ENCODE data around the gene C22orf39.

C22orf39 gene

DNA sequence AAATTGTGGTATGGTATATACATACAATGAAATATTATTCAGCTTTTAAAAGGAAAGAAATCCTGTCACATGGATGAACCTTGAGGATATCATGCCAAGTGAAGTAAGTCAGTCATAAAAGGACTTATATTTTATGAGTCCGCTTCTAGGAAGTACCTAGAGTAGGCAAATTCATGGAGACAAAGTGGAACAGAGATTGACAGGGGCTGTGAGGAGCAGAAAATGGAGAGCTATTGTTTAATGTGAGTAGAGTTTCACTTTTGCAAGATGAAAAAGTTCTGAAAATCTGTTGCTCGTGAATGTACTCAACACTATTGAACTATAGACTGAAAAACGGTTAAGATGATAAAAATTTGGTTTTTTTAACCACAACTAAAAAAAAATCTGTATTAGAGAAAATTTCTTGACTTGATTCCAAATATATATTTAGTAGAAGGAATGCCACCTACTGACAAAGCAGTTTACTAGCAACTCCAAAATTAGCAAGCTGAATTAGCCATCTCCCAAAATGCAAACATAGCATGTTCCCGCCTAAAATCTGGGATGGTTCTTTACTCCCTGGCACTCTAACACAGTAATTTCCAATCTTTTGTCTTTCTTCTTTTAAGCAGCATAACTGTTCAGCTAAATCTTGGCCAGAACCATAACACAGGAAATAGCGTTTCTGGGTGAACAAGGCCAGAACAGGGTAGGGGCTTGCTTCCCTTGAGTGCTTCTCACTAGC is 30.0 kb upstream of the C22orf39 start:
- no peak for DNase-seq (ENCODE audit: low read depth in 2 of 2)

DNA sequence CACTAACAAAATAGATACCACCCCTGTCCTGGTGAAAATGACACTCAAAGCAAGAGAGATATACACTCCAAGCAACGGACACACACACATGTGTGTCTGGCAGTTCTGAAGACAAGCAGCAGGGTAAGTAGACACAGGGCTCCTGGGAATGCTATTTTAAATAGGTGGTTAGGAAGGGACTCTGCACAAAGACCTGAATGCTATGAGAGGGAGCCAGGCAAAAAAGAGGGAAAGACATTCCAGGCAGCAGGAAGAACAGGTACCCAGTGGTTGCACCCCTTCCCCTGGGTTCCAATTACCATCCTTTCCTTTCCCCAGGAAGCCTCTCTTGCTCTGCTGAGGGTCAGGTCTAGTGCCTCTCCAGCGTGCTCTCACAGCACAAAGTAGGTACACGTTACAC is 28.5 kb upstream of the C22orf39 start:
- DNase-seq (ENCODE audit: low read depth in 2 of 2): no peak

DNA sequence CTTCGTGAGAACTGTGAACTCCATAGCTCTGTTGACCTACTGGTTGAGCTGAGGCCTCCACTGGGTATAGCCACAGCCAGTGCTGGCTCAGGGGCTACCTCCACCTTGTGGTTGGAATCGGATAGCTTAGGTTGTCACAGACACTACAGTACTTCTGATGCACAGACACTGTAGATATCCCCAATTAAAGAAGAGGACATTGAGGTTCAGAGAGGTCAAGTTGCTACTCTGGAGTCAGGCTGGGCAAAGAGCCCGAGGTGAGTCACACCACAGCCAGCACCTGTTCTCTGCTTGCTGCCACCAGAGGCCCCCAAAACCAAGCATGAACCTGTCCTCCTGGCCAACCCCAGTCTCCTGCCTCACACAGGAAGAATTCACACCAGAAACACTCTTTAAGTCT is 26.1 kb upstream of the C22orf39 start:
- DNase-seq (ENCODE audit: low read depth in 2 of 2): no peak

DNA sequence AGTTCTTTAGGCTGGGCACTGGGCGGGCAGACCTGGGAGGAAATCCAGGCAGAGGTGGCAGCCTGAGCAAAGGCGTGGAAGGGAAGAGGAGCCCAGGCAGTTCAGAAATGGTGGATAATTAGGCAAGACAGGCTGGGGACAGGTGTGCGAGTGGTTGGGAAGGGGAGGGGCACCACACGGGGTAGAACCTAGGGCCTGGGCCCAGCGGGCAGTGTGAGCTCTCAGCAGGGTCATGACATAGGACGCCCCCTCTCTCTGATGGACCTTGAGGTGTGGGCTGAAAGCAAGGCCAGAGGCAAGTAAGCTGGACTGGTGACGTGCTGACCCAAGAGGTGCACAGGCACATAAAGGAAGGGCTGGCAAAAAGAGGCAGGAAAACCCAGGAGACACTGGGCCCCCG is 24.7 kb upstream of the C22orf39 start:
- no peak for DNase-seq (ENCODE audit: low read depth in 2 of 2)

DNA sequence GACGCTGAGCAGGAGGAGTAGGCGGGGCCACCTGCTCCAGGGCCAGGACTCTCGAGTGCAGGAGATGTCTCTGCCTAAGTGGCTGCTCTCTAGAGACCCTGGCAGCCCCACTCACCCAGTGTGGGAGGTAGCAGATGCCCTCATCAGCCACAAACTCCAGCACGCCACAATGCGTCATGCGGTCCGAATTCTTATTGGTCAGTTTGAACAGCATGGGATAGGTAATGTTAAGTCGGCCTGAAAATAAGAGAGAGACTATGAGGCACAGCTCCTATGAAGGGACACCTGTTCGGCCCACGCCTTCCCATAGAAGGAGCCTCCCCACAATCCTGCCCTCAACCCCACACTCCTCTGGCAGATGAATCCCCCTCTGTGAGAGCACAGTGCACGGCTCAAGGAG is 24.1 kb upstream of the C22orf39 start:
- no peak for DNase-seq (ENCODE audit: low read depth in 2 of 2)

DNA sequence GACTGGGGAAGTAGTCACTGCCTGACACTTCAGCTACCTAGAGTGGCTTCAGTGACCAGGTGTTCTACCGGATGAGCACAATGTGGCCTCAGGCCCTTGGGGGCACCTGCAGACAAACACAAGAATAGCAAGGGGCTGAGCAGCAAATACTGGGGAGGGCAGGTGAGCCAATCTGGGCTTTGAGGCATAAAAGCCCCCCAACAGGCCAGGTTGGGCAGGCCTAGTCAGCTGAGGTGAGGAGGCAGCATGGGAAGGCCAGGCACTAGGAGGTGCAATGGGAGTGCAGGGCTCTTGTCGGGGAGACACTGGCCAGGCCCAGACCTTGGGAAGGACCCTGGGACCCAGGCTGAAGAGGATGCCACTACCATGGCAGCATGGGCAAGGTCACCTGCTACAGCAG is 22.5 kb upstream of the C22orf39 start:
- DNase-seq (ENCODE audit: low read depth in 2 of 2): no peak

DNA sequence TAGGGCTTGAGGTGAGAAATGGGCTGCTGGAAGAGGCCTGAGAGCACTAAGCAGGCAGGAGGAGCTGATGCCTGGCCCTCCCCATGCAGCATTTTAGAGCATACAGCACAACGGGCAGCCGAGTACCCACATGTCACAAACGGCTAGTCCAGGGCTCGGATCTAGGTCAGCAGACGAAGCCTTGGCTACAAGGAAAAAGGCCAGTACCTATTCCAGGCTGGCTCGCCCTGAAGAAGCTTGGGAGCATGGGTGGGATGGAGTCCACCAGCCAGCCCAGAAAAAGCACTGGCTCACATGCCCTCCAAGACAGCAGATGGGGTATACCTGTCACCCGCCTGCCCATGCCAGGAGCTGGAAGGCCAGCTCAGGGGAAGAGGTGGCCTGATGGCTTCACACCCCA is 21.9 kb upstream of the C22orf39 start:
- DNase-seq (ENCODE audit: low read depth in 2 of 2): no peak

DNA sequence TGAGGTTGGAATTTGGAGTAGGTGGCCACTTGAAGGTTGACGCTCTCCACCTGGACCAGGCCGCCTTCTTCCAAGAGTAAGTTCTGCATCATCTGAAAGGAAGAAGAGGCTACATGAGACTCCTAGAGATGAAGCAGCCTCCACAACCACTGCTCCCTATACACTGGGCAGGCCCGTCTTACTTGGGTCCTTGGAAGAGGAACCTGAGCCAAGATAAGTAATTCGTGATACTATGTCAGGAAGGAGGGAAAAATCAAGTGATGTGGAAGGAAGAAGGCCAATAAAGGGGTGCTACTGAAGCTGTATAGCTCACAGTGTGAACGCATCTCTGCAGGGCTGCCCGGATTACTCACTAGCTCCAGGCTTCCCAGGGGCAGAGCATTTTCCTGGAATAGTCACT is 20.4 kb upstream of the C22orf39 start:
- no peak for DNase-seq (ENCODE audit: low read depth in 2 of 2)

DNA sequence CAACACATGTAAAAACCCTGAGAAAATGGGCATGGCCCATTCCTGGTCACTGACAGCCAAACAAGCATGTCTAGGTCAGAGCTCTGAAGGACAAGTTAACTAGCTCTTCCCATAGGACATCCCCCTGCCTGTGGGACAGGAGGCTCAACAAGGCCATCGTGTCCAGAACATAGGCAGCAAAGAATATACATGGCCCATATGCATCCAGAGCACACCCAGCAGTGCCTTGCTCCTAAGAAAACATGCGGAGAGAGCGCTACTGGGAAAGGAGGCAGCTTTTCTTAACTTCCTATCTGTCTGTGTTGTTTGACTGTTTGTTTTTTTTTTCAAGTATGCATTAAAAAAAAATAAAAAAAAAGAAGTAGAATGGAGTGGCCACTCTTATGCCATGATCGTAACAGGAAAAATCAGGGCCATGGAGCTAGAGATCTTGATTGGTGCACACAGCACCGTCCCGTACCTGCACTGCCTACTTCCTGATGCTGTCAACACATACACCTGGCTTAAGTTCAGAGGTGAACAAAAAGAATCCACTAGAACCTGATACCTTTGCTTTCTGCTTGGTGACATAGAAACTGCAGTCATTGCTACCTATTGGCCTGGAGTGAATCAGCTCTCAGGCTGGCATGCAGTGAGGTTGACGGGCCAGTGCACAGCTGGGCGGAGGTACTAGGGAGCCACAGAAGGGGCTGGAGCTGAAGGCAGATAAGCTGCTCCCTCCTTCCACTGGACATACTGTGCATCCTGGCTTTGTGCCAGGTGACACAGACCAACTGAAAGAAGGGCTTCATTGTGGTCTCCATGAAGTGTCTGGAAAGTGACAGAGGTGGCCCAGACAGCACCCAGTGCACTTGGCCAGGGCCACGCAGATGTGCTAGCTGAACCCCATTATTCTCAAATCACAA is 19.6 kb upstream of the C22orf39 start:
- DNase-seq (ENCODE audit: low read depth in 2 of 2): no peak

DNA sequence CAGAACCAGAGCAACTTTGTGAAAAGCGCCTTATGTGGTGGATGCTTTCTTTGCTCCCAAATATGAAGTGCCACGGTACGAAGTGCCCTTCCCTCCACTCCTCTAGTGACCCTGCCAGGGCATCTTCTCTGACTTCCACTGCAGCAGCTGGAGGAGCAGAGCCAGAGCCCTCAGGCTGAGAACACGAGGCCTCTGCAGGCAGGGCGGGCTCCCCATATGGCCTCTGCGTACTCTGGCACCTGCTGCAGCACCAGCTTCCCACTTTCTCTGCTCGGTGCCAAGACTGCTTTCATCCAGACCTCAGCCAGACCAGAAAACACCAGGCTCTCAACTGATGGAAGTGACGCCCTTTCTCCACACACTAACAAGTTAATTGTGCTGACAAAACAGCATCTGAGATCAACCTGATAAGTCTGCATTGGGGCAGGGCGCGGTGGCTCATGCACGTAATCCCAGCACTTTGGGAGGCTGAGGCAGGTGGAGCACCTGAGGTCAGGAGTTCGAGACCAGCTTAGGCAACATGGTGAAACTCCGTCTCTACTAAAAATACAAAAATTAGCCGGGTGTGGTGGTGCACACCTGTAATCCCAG is 18.7 kb upstream of the C22orf39 start:
- no peak for DNase-seq (ENCODE audit: low read depth in 2 of 2)

DNA sequence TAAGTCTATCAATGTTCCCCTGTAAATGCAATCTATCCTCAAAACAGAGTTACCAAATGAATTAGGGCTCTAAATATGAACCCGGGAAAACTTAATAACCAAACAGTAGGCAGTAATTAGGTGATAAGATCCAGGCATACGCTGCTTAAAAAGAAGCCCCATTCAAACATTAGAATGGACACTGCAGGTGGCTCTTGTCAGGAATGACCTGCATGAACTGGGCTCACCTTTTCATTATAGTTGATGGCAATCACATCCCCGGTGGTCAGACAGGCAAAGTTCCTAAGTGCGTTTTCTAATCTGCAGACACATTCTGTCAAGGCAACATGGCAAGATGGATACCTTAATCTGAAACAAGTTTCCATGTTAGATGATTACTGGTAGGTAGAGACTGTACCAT is 17.5 kb upstream of the C22orf39 start:
- DNase-seq (ENCODE audit: low read depth in 2 of 2): no peak

DNA sequence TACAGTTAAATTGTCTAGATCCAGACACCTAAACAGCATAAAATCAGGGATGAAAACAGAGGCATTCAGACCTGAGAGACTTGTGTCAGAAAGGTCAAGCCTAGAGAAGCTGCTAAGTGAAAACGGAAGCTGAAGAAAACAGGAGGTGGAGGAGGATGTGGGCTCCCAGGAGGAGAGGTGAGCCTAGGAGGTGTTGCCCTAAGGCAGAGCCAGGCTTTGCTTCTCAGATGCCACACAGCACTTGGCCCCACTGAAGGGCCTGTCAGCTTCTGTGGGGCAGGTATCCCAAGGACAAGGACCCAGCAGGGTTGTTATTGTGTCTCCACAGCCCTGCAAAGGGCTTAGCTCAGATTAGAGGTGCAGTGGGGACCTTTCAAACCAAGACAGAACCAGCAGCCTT is 17.0 kb upstream of the C22orf39 start:
- no peak for DNase-seq (ENCODE audit: low read depth in 2 of 2)

DNA sequence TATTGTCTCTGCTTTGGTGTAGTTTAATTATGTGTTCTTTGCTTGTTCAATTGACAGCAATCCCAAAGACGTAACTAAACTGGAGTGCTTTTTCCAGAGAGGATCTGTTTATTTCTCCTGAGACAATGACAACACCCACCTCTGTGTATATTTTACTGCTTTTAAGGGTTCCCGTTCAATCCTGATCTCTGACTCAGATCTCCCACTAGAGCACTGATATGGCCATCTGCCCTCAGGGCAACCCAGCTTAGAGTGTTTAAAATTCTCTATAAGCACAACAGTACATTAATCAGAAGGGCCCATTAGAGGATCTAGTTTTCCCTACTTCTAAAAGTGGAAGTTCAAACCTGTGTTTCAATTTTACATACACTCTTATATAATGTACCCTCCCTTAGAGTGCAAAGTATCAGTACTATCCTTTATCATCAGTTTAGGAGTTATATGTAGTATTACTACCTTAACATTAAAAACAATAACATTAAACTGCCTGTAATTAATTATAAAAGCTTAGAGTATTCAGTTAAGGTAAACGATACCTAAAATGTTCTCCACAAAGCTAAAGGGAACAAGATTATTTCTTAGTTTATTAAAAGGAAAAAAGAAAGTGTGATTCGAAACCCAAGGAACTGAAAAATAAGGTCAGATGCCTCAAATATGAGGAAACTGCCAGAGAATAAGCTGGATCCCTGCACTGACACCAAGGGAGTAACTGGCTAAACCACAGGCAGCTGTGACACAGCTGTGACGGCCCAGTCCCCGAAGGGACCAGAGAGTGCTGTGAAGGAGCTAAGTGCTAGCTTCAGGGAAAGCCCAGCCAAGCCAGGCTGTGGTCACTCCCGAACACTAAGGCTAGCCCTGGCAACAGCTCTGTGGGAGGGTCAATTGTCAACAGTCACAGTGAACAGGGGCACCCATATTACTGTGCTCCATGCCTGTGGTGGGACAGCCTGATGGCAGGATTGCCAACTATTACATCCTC is 16.3 kb upstream of the C22orf39 start:
- DNase-seq (ENCODE audit: low read depth in 2 of 2): no peak

DNA sequence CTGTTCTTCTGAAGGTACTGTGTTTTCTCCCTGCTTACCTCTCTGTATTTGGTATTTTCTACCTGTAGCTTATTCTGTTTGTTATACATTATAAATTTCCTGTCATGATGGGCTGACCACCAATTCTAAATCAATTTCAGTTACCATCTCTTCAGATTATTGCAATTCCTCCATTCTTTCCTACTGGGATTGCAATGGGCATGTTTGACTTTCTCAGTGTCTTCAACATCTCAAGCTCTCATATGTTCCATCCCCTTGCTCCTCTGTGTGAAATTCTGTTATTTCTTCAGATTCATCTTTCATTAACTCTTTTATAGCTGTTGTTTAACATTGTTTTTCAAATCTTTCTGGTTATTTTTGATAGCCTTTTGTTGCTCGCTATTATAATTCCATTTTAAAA is 15.5 kb upstream of the C22orf39 start:
- no peak for DNase-seq (ENCODE audit: low read depth in 2 of 2)

DNA sequence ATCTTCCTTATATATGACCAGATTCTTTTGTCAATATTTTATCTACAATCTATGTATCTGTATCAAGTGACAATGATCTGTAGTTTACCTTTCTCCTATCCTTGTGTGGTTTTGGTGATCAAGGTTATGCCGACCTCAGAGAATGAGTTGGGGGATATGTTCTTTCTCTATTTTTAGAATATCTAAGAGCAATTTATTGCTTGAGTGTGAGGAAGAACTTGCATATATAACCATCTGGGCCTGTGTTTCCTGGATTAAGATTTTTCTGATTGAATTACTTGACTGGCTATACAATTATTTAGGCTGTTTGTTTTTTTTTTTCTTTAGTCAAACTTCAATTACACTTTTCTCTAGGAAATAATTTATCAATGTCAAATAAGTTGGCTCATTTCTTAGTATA is 14.0 kb upstream of the C22orf39 start:
- no peak for DNase-seq (ENCODE audit: low read depth in 2 of 2)

DNA sequence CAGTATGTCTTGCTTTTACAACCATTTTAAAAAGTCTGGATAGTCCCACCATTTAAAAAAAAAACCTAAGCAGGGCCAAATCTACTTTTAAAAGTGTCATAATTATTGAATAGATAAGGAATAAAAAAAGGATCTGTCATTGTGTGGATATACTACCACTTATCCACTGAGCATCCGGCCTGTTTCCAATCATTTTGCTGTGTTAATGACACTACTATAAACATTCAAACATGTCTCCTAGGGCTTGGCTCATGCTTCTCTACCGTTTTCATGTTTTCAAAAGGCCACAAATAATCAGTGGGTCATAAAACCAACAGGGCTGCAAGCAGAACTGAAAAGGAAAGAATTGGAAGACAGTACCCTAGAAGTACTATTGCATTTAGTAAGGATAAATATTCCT is 12.5 kb upstream of the C22orf39 start:
- no peak for DNase-seq (ENCODE audit: low read depth in 2 of 2)

DNA sequence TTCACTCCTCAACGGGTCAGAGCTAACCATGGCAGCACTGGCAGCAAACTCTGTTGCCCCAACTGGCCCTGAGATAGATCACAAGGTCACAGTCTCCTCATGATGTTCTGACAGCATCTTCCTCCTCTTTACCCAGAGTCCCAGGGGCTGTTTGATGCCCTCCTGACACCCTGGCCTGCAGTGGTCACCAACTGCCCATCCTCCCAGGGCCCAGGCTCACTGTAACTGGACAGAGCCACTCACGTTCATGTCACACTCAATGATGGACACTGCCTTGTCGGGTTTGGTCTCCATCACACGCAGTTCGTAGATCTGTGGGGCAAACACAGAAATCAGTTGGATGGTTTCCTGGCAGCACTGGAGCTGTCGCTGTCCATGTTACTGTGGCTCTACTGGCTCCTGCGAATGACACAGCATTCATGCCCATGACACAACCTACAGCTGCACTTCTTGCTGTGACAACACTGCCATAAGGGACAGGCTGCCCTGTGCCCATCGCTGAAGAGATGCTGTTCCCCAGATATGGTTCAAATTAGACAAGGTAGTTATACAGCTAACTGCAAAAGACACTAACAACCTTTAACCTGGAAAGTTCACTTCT is 10.4 kb upstream of the C22orf39 start:
- no peak for DNase-seq (ENCODE audit: low read depth in 2 of 2)

DNA sequence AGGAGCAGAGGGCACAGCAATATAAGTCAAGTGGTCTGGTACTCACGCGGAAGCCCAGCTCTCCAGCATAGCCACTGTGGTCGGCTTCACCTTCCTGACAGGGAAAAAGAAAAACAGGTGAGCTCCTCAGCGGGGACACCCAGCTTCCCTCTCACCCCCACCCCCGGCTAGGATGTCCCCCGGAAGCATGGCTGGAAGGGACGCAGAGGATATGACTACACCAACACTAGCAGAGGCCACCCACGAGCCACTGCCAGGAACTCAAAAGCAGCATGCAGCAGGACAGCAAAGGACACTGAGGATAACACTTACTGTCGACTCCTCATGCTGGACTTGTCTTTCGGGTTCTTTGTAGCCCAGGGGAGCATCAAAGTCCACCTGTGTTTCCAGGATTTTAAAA is 9.0 kb upstream of the C22orf39 start:
- DNase-seq (ENCODE audit: low read depth in 2 of 2): no peak

DNA sequence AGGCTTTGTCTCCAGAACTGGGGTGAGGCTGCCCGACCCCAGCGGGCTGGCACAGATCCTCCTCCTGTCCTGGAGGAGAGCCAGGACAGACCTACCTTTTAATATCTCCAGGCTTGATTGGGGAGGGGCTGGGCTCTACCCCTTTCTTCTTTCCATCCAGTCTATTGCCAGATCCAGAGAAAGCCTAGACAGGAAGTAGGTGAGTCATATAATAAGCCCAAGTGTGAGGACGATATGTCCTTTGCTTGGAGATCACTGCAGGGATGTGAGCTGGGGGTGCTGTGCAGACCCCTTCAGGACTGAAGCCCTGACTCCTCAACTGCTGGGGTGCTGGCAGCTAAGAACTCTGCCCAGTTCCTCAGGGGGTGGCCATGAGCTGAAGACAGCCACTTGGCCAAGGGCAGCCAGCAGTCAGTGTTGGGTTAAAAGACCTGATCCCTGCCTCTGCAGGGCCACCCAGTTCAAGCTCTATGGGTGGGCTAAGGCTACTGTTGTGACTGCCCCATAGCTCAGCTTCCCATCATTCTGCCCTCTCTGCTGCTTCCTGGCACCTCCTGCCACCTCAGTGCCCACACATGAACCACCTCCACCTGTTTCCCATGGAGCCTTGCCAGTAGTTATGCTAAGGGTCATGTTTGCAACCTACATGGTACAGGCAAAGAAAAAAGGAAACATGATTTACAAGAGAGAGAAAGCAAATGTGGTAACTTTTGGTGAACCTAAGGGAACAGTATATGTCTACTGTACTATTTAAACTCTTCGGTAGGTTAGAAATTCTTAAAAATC is 8.3 kb upstream of the C22orf39 start:
- DNase-seq (ENCODE audit: low read depth in 2 of 2): no peak

DNA sequence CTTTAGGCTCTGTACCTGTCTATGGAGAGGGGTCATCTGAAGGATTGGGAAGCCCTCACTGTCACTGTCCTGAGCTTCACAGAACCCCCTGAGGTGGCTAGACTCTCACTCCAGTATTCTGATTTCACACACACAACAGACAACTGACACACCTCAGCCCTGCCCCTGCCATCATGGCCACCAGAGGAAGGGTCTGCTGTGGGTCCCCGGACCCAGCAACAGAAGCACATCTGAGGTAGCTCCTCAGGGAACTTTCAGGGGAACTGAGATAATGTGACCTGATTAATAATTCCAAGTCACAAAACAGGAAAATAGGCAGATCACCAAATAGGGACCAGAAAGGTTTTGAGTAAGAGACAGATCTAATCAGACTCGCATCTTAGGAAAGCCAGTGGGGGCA is 7.5 kb upstream of the C22orf39 start:
- DNase-seq (ENCODE audit: low read depth in 2 of 2): no peak

DNA sequence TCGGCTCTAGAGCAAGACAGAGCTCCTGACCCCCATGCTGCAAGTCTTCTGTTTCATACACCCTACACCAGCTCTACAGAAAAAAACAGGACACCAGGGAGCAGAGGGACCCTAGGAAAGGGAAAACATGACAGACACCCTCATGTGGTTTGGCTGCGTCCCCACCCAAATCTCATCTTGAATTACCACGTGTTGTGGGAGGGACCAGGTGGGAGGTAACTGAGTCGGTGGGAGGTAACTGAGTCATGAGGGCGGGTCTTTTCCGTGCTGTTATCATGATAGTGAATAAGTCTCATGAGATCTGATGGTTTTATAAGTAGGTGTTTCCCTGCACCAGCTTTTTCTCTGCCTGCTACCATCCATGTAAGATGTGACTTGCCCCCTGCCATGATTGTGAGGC is 6.6 kb upstream of the C22orf39 start:
- DNase-seq (ENCODE audit: low read depth in 2 of 2): no peak
